SK-N-SH (cell line): ENCODE measurements around the gene NREP.

Experiments used
- ELF1 ChIP-seq: IDR thresholded peaks from 2 replicates; pipeline ENCODE4 v1.4.0; 2012
- EP300 ChIP-seq, 2 experiments: IDR thresholded peaks; 2 replicates each; pipeline versions ENCODE4 v1.4.0 to v1.6.1; 2012; ENCODE audit warnings: borderline replicate concordance in 1 of 2, low read depth in 1 of 2, low read length in 1 of 2
- EZH2phosphoT487 ChIP-seq: fragments of 200-600 bp; sonication (generic); IDR thresholded peaks from 2 replicates; pipeline ENCODE4 v1.6.1; 2017; ENCODE audit warnings: low read depth, mixed run types, mild to moderate bottlenecking, antibody characterized with exemption, moderate library complexity, borderline replicate concordance
- NRF1 ChIP-seq: IDR thresholded peaks from 2 replicates; pipeline ENCODE4 v1.6.1; 2012; ENCODE audit warnings: low read depth, mild to moderate bottlenecking, low read length
- POLR2AphosphoS5 ChIP-seq: IDR thresholded peaks from 2 replicates; pipeline ENCODE4 v1.6.1; 2012; ENCODE audit warnings: low read depth, low read length
- RAD21 ChIP-seq: IDR thresholded peaks from 2 replicates; pipeline ENCODE4 v1.6.1; 2012; ENCODE audit warnings: mild to moderate bottlenecking, low read length
- RXRA ChIP-seq: IDR thresholded peaks from 2 replicates; pipeline ENCODE4 v1.4.0; 2012; ENCODE audit warnings: low read depth, mild to moderate bottlenecking, borderline replicate concordance
- SMC3 ChIP-seq: IDR thresholded peaks from 2 replicates; pipeline ENCODE4 v1.6.1; 2012; ENCODE audit warnings: low read depth, low read length, improper control_type of control experiment
- TAF1 ChIP-seq: IDR thresholded peaks from 2 replicates; pipeline ENCODE4 v1.6.1; 2012; ENCODE audit warnings: low read depth, mild to moderate bottlenecking, low read length, moderate library complexity, borderline replicate concordance
- TF ChIP-seq, protein P1 (sequence below): fragments of 200-600 bp; sonication (generic); IDR thresholded peaks from 2 replicates; pipeline ENCODE4 v1.6.1; 2017; ENCODE audit warnings: antibody characterized with exemption, mild to moderate bottlenecking, moderate library complexity
- TF ChIP-seq, protein P2 (sequence below): IDR thresholded peaks from 2 replicates; pipeline ENCODE4 v1.6.1; 2012; ENCODE audit warnings: mild to moderate bottlenecking, low read depth, low read length, moderate library complexity
- TF ChIP-seq, protein P3 (sequence below): IDR thresholded peaks from 2 replicates; pipeline ENCODE4; 2012

DNA sequence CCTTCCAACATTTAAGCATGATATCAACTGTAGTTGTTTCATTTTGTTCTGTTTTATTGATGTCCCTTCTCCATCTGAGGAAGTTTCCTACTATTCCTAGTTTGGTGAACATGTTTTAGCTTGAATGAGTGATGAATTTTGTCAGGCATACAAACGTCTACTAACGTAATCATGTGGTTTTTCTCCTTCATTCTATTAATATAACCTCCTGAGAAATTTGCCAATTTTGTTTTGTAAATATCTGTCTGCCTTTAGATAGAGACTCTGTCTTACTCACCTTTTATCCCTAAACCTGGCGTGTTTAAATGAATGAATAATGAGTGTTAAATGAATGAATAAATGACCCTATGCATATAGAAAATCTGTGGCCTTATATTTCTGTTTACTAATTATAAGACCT lies 26.5 kb upstream of the NREP start:
- TF ChIP-seq, protein P1, sequence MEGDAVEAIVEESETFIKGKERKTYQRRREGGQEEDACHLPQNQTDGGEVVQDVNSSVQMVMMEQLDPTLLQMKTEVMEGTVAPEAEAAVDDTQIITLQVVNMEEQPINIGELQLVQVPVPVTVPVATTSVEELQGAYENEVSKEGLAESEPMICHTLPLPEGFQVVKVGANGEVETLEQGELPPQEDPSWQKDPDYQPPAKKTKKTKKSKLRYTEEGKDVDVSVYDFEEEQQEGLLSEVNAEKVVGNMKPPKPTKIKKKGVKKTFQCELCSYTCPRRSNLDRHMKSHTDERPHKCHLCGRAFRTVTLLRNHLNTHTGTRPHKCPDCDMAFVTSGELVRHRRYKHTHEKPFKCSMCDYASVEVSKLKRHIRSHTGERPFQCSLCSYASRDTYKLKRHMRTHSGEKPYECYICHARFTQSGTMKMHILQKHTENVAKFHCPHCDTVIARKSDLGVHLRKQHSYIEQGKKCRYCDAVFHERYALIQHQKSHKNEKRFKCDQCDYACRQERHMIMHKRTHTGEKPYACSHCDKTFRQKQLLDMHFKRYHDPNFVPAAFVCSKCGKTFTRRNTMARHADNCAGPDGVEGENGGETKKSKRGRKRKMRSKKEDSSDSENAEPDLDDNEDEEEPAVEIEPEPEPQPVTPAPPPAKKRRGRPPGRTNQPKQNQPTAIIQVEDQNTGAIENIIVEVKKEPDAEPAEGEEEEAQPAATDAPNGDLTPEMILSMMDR, result no peak
- TF ChIP-seq POLR2AphosphoS5 (no peak), EP300 (IDR thresholded peaks at IDR 0.05; ENCODE audit: borderline replicate concordance in 1 of 2, low read depth in 1 of 2, low read length in 1 of 2) (no peak), RAD21 (no peak), ELF1 (no peak), RXRA (no peak), TAF1 (no peak), EZH2phosphoT487 (no peak), SMC3 (no peak), NRF1 (no peak)
- TF ChIP-seq, protein P2, sequence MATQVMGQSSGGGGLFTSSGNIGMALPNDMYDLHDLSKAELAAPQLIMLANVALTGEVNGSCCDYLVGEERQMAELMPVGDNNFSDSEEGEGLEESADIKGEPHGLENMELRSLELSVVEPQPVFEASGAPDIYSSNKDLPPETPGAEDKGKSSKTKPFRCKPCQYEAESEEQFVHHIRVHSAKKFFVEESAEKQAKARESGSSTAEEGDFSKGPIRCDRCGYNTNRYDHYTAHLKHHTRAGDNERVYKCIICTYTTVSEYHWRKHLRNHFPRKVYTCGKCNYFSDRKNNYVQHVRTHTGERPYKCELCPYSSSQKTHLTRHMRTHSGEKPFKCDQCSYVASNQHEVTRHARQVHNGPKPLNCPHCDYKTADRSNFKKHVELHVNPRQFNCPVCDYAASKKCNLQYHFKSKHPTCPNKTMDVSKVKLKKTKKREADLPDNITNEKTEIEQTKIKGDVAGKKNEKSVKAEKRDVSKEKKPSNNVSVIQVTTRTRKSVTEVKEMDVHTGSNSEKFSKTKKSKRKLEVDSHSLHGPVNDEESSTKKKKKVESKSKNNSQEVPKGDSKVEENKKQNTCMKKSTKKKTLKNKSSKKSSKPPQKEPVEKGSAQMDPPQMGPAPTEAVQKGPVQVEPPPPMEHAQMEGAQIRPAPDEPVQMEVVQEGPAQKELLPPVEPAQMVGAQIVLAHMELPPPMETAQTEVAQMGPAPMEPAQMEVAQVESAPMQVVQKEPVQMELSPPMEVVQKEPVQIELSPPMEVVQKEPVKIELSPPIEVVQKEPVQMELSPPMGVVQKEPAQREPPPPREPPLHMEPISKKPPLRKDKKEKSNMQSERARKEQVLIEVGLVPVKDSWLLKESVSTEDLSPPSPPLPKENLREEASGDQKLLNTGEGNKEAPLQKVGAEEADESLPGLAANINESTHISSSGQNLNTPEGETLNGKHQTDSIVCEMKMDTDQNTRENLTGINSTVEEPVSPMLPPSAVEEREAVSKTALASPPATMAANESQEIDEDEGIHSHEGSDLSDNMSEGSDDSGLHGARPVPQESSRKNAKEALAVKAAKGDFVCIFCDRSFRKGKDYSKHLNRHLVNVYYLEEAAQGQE, result no peak
- TF ChIP-seq, protein P3, sequence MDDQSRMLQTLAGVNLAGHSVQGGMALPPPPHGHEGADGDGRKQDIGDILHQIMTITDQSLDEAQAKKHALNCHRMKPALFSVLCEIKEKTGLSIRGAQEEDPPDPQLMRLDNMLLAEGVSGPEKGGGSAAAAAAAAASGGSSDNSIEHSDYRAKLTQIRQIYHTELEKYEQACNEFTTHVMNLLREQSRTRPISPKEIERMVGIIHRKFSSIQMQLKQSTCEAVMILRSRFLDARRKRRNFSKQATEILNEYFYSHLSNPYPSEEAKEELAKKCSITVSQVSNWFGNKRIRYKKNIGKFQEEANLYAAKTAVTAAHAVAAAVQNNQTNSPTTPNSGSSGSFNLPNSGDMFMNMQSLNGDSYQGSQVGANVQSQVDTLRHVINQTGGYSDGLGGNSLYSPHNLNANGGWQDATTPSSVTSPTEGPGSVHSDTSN, result no peak
